GM21825 (cell line): ENCODE measurements around the gene ADAMTS3.

Experiments
- ATAC-seq: cut with Tn5 transposase; IDR thresholded peaks from one replicate; pipeline ENCODE4 v1.9.1; 2021; ENCODE audit warnings: mild to moderate bottlenecking, moderate library complexity; ENCODE audit not compliant: unreplicated experiment

Gene ADAMTS3

GRCh38 chr4:72357908-72358307, 211.1 kb downstream of the ADAMTS3 start:
- no peak for ATAC-seq

GRCh38 chr4:72352711-72353110, 216.3 kb downstream of the ADAMTS3 start:
- ATAC-seq, result no peak

GRCh38 chr4:72351521-72351920, 217.5 kb downstream of the ADAMTS3 start:
- ATAC-seq, result no peak

- ATAC-seq, result no peak
Measured at GRCh38 chr4:72348701-72349100, 220.3 kb downstream of the ADAMTS3 start.

GRCh38 chr4:72344418-72344817, 224.6 kb downstream of the ADAMTS3 start:
- no peak for ATAC-seq

- no peak for ATAC-seq
Measured at GRCh38 chr4:72341432-72341820, 227.6 kb downstream of the ADAMTS3 start.

- ATAC-seq, result no peak
Measured at GRCh38 chr4:72340803-72341431, 228.1 kb downstream of the ADAMTS3 start.

- ATAC-seq, result no peak
Measured at GRCh38 chr4:72338060-72338459, 231.0 kb downstream of the ADAMTS3 start.

- ATAC-seq, result no peak
Measured at GRCh38 chr4:72330381-72330780, 238.6 kb downstream of the ADAMTS3 start.

GRCh38 chr4:72326692-72327632, 242.1 kb downstream of the ADAMTS3 start:
- no peak for ATAC-seq

- no peak for ATAC-seq
Measured at GRCh38 chr4:72325215-72325614, 243.8 kb downstream of the ADAMTS3 start.

GRCh38 chr4:72323227-72323626, 245.8 kb downstream of the ADAMTS3 start:
- no peak for ATAC-seq

GRCh38 chr4:72320223-72320948, 248.6 kb downstream of the ADAMTS3 start:
- no peak for ATAC-seq

GRCh38 chr4:72319601-72320021, 249.4 kb downstream of the ADAMTS3 start:
- ATAC-seq, result no peak

- no peak for ATAC-seq
Measured at GRCh38 chr4:72318421-72319170, 250.4 kb downstream of the ADAMTS3 start.

- ATAC-seq, result no peak
Measured at GRCh38 chr4:72314869-72315268, 254.2 kb downstream of the ADAMTS3 start.

GRCh38 chr4:72313121-72313520, 255.9 kb downstream of the ADAMTS3 start:
- no peak for ATAC-seq

- no peak for ATAC-seq
Measured at GRCh38 chr4:72312032-72312650, 256.9 kb downstream of the ADAMTS3 start.

GRCh38 chr4:72311291-72311690, 257.7 kb downstream of the ADAMTS3 start:
- ATAC-seq, result no peak

GRCh38 chr4:72305620-72306019, 263.4 kb downstream of the ADAMTS3 start:
- no peak for ATAC-seq
